Caco-2 (cell line): Measurements from ENCODE around the gene IZUMO4. TPM values are rescaled to one million over a fixed set of nuclear protein-coding genes. Genes with fewer than 3 reads are reported as not detected.

Experiments
- BruUV-seq: library from RNA; stranded (reverse); fragments of 400-500 nt; replicated peaks from 2 replicates; lab custom pipeline; 2021; lab: Mats Ljungman, UMichigan
- CTCF ChIA-PET: fragments of 300-600 bp; sonication (Branson Sonifier 250); formaldehyde crosslinking; loops from one replicate; lab custom pipeline; 2022; ENCODE audit warnings: antibody characterized with exemption; lab: Charles Lee
- POLR2A ChIA-PET: fragments of 300-600 bp; sonication (Branson Sonifier 250); formaldehyde crosslinking; loops from one replicate; lab custom pipeline; 2022; ENCODE audit warnings: antibody characterized with exemption; lab: Charles Lee
- DNase-seq, 2 experiments: peaks; one replicate each; pipeline versions ENCODE4 v3.0.0 to v3.0.0-alpha.2; 2020 to 2022
- H3K27me3 ChIP-seq: replicated peaks from 2 replicates; pipeline ENCODE4 v1.6.0; 2011; ENCODE audit warnings: low read length; ENCODE audit not compliant: control insufficient read depth, insufficient read depth
- H3K36me3 ChIP-seq: 2 replicates; pipeline ENCODE4 v1.5.1; 2011; ENCODE audit warnings: low read length; ENCODE audit not compliant: control insufficient read depth, insufficient read depth
- H3K4me1 ChIP-seq: fragments of 250-450 bp; sonication (Bioruptor Pico); 2 replicates; pipeline ENCODE4 v1.5.1; 2020; ENCODE audit warnings: mild to moderate bottlenecking
- H3K4me3 ChIP-seq: 2 replicates; pipeline ENCODE4 v1.5.1; 2011; ENCODE audit warnings: low read depth, mild to moderate bottlenecking, control low read depth, low read length
- H3K9me3 ChIP-seq: fragments of 250-450 bp; sonication (Bioruptor Pico); 2 replicates; pipeline ENCODE4 v1.5.1; 2020; ENCODE audit warnings: mild to moderate bottlenecking, moderate library complexity
- H3K27ac Mint-ChIP-seq: one replicate; pipeline ENCODE4 v1.8.0; 2022; ENCODE audit warnings: mixed read lengths; ENCODE audit not compliant: unreplicated experiment
- H3K27me3 Mint-ChIP-seq: one replicate; pipeline ENCODE4 v1.8.0; 2022; ENCODE audit warnings: mixed read lengths; ENCODE audit not compliant: insufficient read depth, unreplicated experiment
- H3K36me3 Mint-ChIP-seq: one replicate; pipeline ENCODE4 v1.8.0; 2022; ENCODE audit warnings: mild to moderate bottlenecking, mixed read lengths; ENCODE audit not compliant: insufficient read depth, unreplicated experiment
- H3K4me1 Mint-ChIP-seq: one replicate; pipeline ENCODE4 v1.8.0; 2022; ENCODE audit warnings: low read depth, mixed read lengths; ENCODE audit not compliant: unreplicated experiment
- H3K4me3 Mint-ChIP-seq: one replicate; pipeline ENCODE4 v1.8.0; 2022; ENCODE audit warnings: mild to moderate bottlenecking, moderate library complexity, mixed read lengths; ENCODE audit not compliant: unreplicated experiment
- H3K9me3 Mint-ChIP-seq: one replicate; pipeline ENCODE4 v1.8.0; 2022; ENCODE audit warnings: mixed read lengths; ENCODE audit not compliant: unreplicated experiment
- CTCF ChIP-seq, 2 experiments: fragments of 200-600 bp in 1 of 2; IDR thresholded peaks; 1 replicate in 1 of 2; 2 replicates in 1 of 2; pipeline versions ENCODE4 v1.5.1 to v1.8.0; 2011 to 2022; ENCODE audit warnings: antibody characterized with exemption in 1 of 2, control low read depth in 1 of 2, inconsistent platforms in 1 of 2, low read depth in 1 of 2, low read length in 1 of 2, mild to moderate bottlenecking in 1 of 2, moderate library complexity in 1 of 2; ENCODE audit not compliant: insufficient read depth in 1 of 2, severe bottlenecking in 1 of 2, unreplicated experiment in 1 of 2
- intact Hi-C: fragments of 100-400 bp; cut with micrococcal nuclease; formaldehyde crosslinking; loops from one replicate; pipeline ENCODE4 v1.10.0; 2022; ENCODE audit not compliant: unreplicated experiment
- total RNA-seq: library from RNA; stranded (reverse); gene quantifications from 2 replicates; pipeline ENCODE4 v1.2.3, GENCODE V29; 2022

Gene IZUMO4
- total RNA-seq, 1 experiment from 2014 or later: 1.1 TPM

- peak overlapping the region; percentile 82 for H3K4me3 Mint-ChIP-seq
- Histone ChIP-seq H3K27me3 (no peaks in the 10 kb centered on the region), H3K36me3 (no peaks in the 10 kb centered on the region), H3K4me3 (peak overlapping the region; percentile 85), H3K4me1 (peaks cover 24% of the 10 kb centered on the region), H3K9me3 (no peaks in the 10 kb centered on the region)
- DNase-seq: peak; percentile 98 to 99
- H3K36me3 Mint-ChIP-seq: peaks cover 18% of the 10 kb centered on the region
- POLR2A ChIA-PET: interaction anchor here (1.0 kb wide), 2 partner anchors 13 to 19 kb away, joined by 3 read pairs; no protein-coding TSS in a partner anchor
- H3K27me3 Mint-ChIP-seq: no peaks in the 10 kb centered on the region
- H3K4me1 Mint-ChIP-seq: no peaks in the 10 kb centered on the region
- TF ChIP-seq CTCF (IDR thresholded peaks at IDR 0.05; ENCODE audit: insufficient read depth in 1 of 2, low read depth in 1 of 2, low read length in 1 of 2, severe bottlenecking in 1 of 2, unreplicated experiment in 1 of 2): no peak
- CTCF ChIA-PET: interaction anchor here (0.6 kb wide), 1 partner anchor 31 kb away, joined by 4 read pairs; no protein-coding TSS in a partner anchor
- intact Hi-C loops: loop anchor here (5.0 kb wide), 1 partner anchor 36 kb away; the partner anchor contains the start of genes IZUMO4 and MOB3A
- no peaks in the 10 kb centered on the region for H3K9me3 Mint-ChIP-seq
- TSS peak; percentile 88 for BruUV-seq
- H3K27ac Mint-ChIP-seq: peak overlapping the region; percentile 86
These were observed 35.0 kb upstream of the IZUMO4 start for GRCh38 chr19:2061495-2062388.

GRCh38 chr19:2062389-2062729, 34.4 kb upstream of the IZUMO4 start:
- H3K27me3 Mint-ChIP-seq: no peaks in the 10 kb centered on the region
- no peaks in the 10 kb centered on the region for H3K9me3 Mint-ChIP-seq
- BruUV-seq: no TSS peak
- Histone ChIP-seq H3K9me3 (no peaks in the 10 kb centered on the region), H3K36me3 (no peaks in the 10 kb centered on the region), H3K27me3 (no peaks in the 10 kb centered on the region), H3K4me1 (peaks cover 24% of the 10 kb centered on the region), H3K4me3 (peak overlapping the region; percentile 85)
- ChIA-PET CTCF (interaction anchor here (0.6 kb wide), 1 partner anchor 30 kb away, joined by 4 read pairs; no protein-coding TSS in a partner anchor), POLR2A (interaction anchor here (1.0 kb wide), 2 partner anchors 13 to 20 kb away, joined by 3 read pairs; no protein-coding TSS in a partner anchor)
- peak overlapping the region; percentile 86 for H3K27ac Mint-ChIP-seq
- H3K36me3 Mint-ChIP-seq: peaks cover 18% of the 10 kb centered on the region
- no peaks in the 10 kb centered on the region for H3K4me1 Mint-ChIP-seq
- intact Hi-C loops: loop anchor here (5.0 kb wide), 1 partner anchor 35 kb away; the partner anchor contains the start of genes IZUMO4 and MOB3A
- DNase-seq: no peak
- H3K4me3 Mint-ChIP-seq: peak overlapping the region; percentile 82
- TF ChIP-seq CTCF (IDR thresholded peaks at IDR 0.05; ENCODE audit: insufficient read depth in 1 of 2, low read depth in 1 of 2, low read length in 1 of 2, severe bottlenecking in 1 of 2, unreplicated experiment in 1 of 2): no peak

GRCh38 chr19:2062770-2063169, 33.9 kb upstream of the IZUMO4 start:
- POLR2A ChIA-PET: no interaction called here
- no TSS peak for BruUV-seq
- H3K4me1 ChIP-seq: peaks cover 24% of the 10 kb centered on the region

More at GRCh38 chr19:2062770-2063169, 33.9 kb upstream of the IZUMO4 start:
- TF ChIP-seq CTCF (IDR thresholded peaks at IDR 0.05; ENCODE audit: insufficient read depth in 1 of 2, low read depth in 1 of 2, low read length in 1 of 2, severe bottlenecking in 1 of 2, unreplicated experiment in 1 of 2): no peak
- Histone ChIP-seq H3K27me3 (no peaks in the 10 kb centered on the region), H3K9me3 (no peaks in the 10 kb centered on the region), H3K4me3 (no peak overlapping the region), H3K36me3 (no peaks in the 10 kb centered on the region)
- CTCF ChIA-PET: no interaction called here
- no peaks in the 10 kb centered on the region for H3K4me1 Mint-ChIP-seq
- no peaks in the 10 kb centered on the region for H3K27me3 Mint-ChIP-seq
- no peaks in the 10 kb centered on the region for H3K9me3 Mint-ChIP-seq
- H3K27ac Mint-ChIP-seq: peak overlapping the region; percentile 86
- no peak for DNase-seq
- intact Hi-C loops: loop anchor here (5.0 kb wide), 1 partner anchor 35 kb away; the partner anchor contains the start of genes IZUMO4 and MOB3A
- H3K4me3 Mint-ChIP-seq: peak overlapping the region; percentile 82
- peaks cover 18% of the 10 kb centered on the region for H3K36me3 Mint-ChIP-seq
